Activated naive CD8-positive, alpha-beta T cell treated with anti-CD3 and anti-CD28 coated beads for 36 hours (primary cell): ENCODE measurements around the gene ERBB4. TPM values are rescaled to one million over a fixed set of nuclear protein-coding genes. Genes with fewer than 3 reads are reported as not detected.
"Not testable (repeated sequence)": the region's sequence is repeated elsewhere in the genome, so short reads cannot be mapped to it uniquely, and the experiment has no call there.

Experiments used
- DNase-seq: peaks from one replicate; pipeline ENCODE4 v3.0.0; 2021
- H3K27ac Mint-ChIP-seq: one replicate; pipeline ENCODE4 v1.8.0; 2022; ENCODE audit warnings: mild to moderate bottlenecking, moderate library complexity, mixed read lengths
- H3K27me3 Mint-ChIP-seq: one replicate; pipeline ENCODE4 v1.8.0; 2022; ENCODE audit warnings: mild to moderate bottlenecking, mixed read lengths
- H3K36me3 Mint-ChIP-seq: one replicate; pipeline ENCODE4 v1.8.0; 2021; ENCODE audit warnings: mild to moderate bottlenecking, mixed read lengths
- H3K4me1 Mint-ChIP-seq: one replicate; pipeline ENCODE4 v1.8.0; 2021; ENCODE audit warnings: mixed read lengths
- H3K4me3 Mint-ChIP-seq: one replicate; pipeline ENCODE4 v1.8.0; 2022; ENCODE audit warnings: mild to moderate bottlenecking, moderate library complexity, mixed read lengths
- H3K9me3 Mint-ChIP-seq: one replicate; pipeline ENCODE4 v1.8.0; 2022; ENCODE audit warnings: mixed read lengths
- total RNA-seq, 2 experiments: library from RNA; stranded (reverse); gene quantifications; one replicate each; pipeline ENCODE4 v1.2.3, GENCODE V29; 2021

ERBB4 gene
- total RNA-seq, 2 experiments from 2014 or later = not detected

DNA sequence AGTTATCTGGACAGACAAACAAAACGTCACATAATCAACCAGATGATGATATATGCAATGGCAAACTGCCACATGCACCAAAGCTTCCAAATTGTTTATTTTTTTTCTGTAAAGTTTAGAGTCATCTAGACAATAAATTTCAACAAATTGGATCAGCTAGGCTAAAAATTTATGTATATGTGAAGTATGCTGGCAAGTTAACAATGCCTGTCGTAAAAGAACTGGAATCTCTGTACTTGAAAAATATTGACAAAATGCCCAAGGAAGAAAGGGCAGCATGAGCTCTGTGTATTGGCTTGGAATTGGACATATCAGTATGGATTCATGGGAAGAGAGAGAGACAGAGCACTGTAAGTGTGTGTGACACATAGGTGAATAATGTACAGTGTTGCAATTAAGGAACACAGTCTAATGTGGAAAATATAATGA is 309.8 kb downstream of the ERBB4 start:
- H3K4me1 Mint-ChIP-seq = no peaks in the 10 kb centered on the region
- H3K27me3 Mint-ChIP-seq = no peaks in the 10 kb centered on the region
- DNase-seq = no peak
- no peak overlapping the region for H3K4me3 Mint-ChIP-seq
- no peaks in the 10 kb centered on the region for H3K36me3 Mint-ChIP-seq
- H3K27ac Mint-ChIP-seq = no peak overlapping the region
- H3K9me3 Mint-ChIP-seq = no peaks in the 10 kb centered on the region

GRCh38 chr2:212227755-212228154 is 310.8 kb downstream of the ERBB4 start:
- Mint-ChIP-seq H3K4me3 (no peak overlapping the region), H3K27ac (no peak overlapping the region), H3K9me3 (no peaks in the 10 kb centered on the region), H3K36me3 (no peaks in the 10 kb centered on the region), H3K27me3 (no peaks in the 10 kb centered on the region), H3K4me1 (no peaks in the 10 kb centered on the region)
- DNase-seq = no peak

DNA sequence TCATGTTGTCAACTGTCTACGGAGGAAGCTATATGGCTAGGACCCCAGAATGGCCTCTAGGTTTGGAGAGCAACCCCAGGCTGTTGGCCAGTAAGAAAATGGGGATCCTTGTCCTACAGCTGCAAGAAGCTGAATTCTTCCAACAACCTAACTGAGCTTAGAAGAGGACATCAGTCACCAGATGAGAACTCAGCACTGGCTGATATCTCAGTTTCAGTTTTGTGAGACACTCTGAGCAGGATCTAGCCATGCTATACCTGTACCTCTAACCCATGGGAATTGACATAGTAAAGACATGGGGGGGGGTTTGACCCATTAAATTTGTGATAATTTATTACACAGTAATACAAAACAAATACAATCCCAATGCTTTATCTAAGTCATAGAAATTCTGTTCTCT is 312.5 kb downstream of the ERBB4 start:
- H3K9me3 Mint-ChIP-seq = no peaks in the 10 kb centered on the region
- no peak for DNase-seq
- no peaks in the 10 kb centered on the region for H3K36me3 Mint-ChIP-seq
- H3K27me3 Mint-ChIP-seq = no peaks in the 10 kb centered on the region
- H3K4me1 Mint-ChIP-seq = no peaks in the 10 kb centered on the region
- H3K4me3 Mint-ChIP-seq = no peak overlapping the region
- H3K27ac Mint-ChIP-seq = no peak overlapping the region

- Mint-ChIP-seq H3K4me1 (no peaks in the 10 kb centered on the region), H3K4me3 (no peak overlapping the region)
These were observed 314.9 kb downstream of the ERBB4 start for GRCh38 chr2:212223696-212224095.

DNA sequence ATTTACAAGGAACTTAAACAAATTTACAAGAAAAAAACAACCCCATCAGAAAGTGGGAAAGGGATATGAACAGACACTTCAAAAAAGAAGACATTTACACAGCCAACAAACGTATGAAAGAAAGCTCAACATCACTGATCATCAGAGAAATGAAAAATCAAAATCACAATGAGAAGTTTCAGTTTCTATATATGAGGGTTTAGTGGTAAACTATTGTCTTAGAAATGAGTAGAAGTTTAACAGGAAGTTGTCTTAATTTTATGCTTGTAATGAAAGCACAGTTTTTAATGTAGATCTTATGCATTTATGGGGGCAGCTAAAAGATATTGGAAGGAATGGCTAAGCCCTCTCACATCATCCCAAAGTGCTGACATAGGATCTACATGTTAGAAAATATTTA is 325.4 kb downstream of the ERBB4 start:
- Mint-ChIP-seq H3K4me1 (no peaks in the 10 kb centered on the region), H3K4me3 (no peak overlapping the region)

More at GRCh38 chr2:212223696-212224095, 314.9 kb downstream of the ERBB4 start:
- no peaks in the 10 kb centered on the region for H3K36me3 Mint-ChIP-seq
- no peak for DNase-seq
- no peak overlapping the region for H3K27ac Mint-ChIP-seq
- no peaks in the 10 kb centered on the region for H3K27me3 Mint-ChIP-seq
- H3K9me3 Mint-ChIP-seq = no peaks in the 10 kb centered on the region

GRCh38 chr2:212208467-212208866 is 330.1 kb downstream of the ERBB4 start:
- no peak overlapping the region for H3K4me3 Mint-ChIP-seq
- H3K27ac Mint-ChIP-seq = no peak overlapping the region
- no peaks in the 10 kb centered on the region for H3K4me1 Mint-ChIP-seq
- no peak for DNase-seq
- no peaks in the 10 kb centered on the region for H3K27me3 Mint-ChIP-seq
- no peaks in the 10 kb centered on the region for H3K9me3 Mint-ChIP-seq
- H3K36me3 Mint-ChIP-seq = no peaks in the 10 kb centered on the region

More for the DNA sequence above, 325.4 kb downstream of the ERBB4 start:
- no peaks in the 10 kb centered on the region for H3K27me3 Mint-ChIP-seq
- no peak for DNase-seq
- H3K9me3 Mint-ChIP-seq = no peaks in the 10 kb centered on the region
- H3K27ac Mint-ChIP-seq = no peak overlapping the region
- no peaks in the 10 kb centered on the region for H3K36me3 Mint-ChIP-seq

- Mint-ChIP-seq H3K4me3 (no peak overlapping the region), H3K36me3 (no peaks in the 10 kb centered on the region), H3K4me1 (no peaks in the 10 kb centered on the region), H3K9me3 (no peaks in the 10 kb centered on the region), H3K27ac (no peak overlapping the region), H3K27me3 (no peaks in the 10 kb centered on the region)
- DNase-seq = no peak
These were observed 340.8 kb downstream of the ERBB4 start for GRCh38 chr2:212197776-212198175.

DNA sequence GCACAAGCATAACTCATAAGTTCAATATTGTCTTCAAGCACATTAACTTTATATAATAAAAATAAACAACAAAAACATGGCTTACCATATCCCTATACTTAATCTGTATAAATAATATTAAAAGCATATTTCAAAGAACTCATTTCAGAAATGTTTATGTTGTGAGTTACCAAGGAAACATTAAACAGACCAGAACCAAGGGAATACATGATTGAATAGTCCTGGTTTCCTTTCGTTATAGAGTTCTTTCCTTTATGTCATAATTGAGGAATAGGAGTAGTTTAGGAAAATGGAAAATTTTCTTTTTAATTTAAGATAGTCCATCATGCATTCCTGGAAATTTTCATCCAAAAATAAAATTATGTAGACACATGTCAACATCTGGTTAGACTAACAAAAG is 343.0 kb downstream of the ERBB4 start:
- H3K27me3 Mint-ChIP-seq = no peaks in the 10 kb centered on the region

GRCh38 chr2:212194396-212194795 is 344.2 kb downstream of the ERBB4 start:
- no peaks in the 10 kb centered on the region for H3K9me3 Mint-ChIP-seq
- no peaks in the 10 kb centered on the region for H3K27me3 Mint-ChIP-seq
- no peaks in the 10 kb centered on the region for H3K4me1 Mint-ChIP-seq
- no peak overlapping the region for H3K27ac Mint-ChIP-seq
- no peak overlapping the region for H3K4me3 Mint-ChIP-seq
- no peak for DNase-seq
- no peaks in the 10 kb centered on the region for H3K36me3 Mint-ChIP-seq

More for the DNA sequence above, 343.0 kb downstream of the ERBB4 start:
- Mint-ChIP-seq H3K9me3 (no peaks in the 10 kb centered on the region), H3K27ac (no peak overlapping the region), H3K4me1 (no peaks in the 10 kb centered on the region), H3K4me3 (no peak overlapping the region), H3K36me3 (no peaks in the 10 kb centered on the region)
- no peak for DNase-seq

GRCh38 chr2:212193803-212194202 is 344.8 kb downstream of the ERBB4 start:
- no peaks in the 10 kb centered on the region for H3K9me3 Mint-ChIP-seq
- no peak for DNase-seq
- no peak overlapping the region for H3K27ac Mint-ChIP-seq

GRCh38 chr2:212193056-212193455 is 345.5 kb downstream of the ERBB4 start:
- Mint-ChIP-seq H3K9me3 (no peaks in the 10 kb centered on the region), H3K4me1 (no peaks in the 10 kb centered on the region), H3K27ac (no peak overlapping the region), H3K36me3 (no peaks in the 10 kb centered on the region), H3K4me3 (no peak overlapping the region), H3K27me3 (no peaks in the 10 kb centered on the region)
- no peak for DNase-seq

More at GRCh38 chr2:212193803-212194202, 344.8 kb downstream of the ERBB4 start:
- no peaks in the 10 kb centered on the region for H3K4me1 Mint-ChIP-seq
- H3K27me3 Mint-ChIP-seq = no peaks in the 10 kb centered on the region
- H3K4me3 Mint-ChIP-seq = no peak overlapping the region
- no peaks in the 10 kb centered on the region for H3K36me3 Mint-ChIP-seq

DNA sequence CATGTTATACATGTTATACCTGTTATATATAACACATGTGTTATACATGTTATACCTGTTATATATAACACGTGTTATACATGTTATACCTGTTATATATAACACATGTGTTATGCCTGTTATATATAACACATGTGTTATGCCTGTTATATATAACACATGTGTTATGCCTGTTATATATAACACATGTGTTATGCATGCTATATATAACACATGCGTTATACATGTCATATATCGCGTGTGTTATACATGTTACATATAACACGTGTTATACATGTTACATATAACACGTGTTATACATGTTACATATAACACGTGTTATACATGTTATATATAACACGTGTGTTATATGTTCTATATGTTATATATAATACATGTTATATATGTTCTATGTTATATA is 347.2 kb downstream of the ERBB4 start:
- H3K36me3 Mint-ChIP-seq, H3K4me3 Mint-ChIP-seq, H3K4me1 Mint-ChIP-seq, H3K27ac Mint-ChIP-seq, H3K9me3 Mint-ChIP-seq, H3K27me3 Mint-ChIP-seq, DNase-seq: not testable (repeated sequence)

DNA sequence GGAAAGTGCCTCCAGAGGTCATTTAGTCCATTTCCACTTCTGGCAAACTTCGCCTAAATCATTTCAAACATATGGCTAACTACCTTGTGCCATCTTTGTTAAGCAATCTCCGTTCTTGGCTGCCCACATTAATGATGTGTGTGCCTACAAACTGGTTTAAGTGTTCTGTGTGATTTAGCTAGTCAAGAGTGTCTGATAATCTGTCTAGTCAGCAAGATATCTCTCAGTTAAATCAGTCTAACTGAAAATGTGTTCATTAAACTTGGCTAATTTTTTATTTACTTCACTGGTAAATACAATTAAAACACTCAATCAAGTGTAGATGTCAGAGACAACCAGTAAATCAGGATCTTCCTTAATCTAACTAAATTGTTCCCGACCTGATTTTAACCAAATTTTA is 352.4 kb downstream of the ERBB4 start:
- H3K4me3 Mint-ChIP-seq = no peak overlapping the region
- no peak for DNase-seq
- H3K4me1 Mint-ChIP-seq = no peaks in the 10 kb centered on the region
- H3K27me3 Mint-ChIP-seq = no peaks in the 10 kb centered on the region
- H3K9me3 Mint-ChIP-seq = no peaks in the 10 kb centered on the region
- no peak overlapping the region for H3K27ac Mint-ChIP-seq
- no peaks in the 10 kb centered on the region for H3K36me3 Mint-ChIP-seq

- Mint-ChIP-seq H3K9me3 (no peaks in the 10 kb centered on the region), H3K36me3 (no peaks in the 10 kb centered on the region), H3K4me3 (no peak overlapping the region), H3K27me3 (no peaks in the 10 kb centered on the region), H3K27ac (no peak overlapping the region), H3K4me1 (no peaks in the 10 kb centered on the region)
- no peak for DNase-seq
These were observed 357.0 kb downstream of the ERBB4 start for GRCh38 chr2:212181646-212182045.

DNA sequence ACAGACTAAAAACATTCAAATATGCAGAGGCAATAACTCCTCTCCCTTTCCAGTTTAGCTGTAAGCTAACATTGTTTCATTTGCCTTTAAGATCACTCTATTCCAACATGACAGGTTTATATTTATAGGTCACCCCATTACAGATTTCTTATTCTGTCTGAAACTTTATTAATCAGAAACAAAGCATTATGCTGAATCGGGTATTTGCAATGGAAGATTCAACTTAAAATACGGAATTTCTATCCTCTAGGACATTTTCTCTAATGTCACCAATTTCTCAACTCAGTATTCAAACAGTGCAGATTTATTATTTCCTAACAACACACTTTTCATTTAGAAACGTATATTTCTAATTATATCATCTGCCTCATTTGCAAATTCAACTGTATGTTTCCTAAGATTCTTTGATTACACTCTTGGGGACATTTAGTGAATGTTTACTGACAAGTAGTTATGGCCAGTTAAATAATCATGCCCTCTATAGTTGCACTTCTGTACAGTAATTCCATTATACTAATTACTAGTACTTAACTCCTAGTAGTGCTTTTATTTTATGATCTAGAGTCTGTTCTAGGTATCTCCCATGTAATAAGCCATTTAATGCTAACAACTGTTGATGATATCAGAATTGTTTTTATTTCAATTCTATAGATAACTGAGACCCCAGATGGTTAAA is 358.1 kb downstream of the ERBB4 start:
- H3K36me3 Mint-ChIP-seq = no peaks in the 10 kb centered on the region
- H3K4me1 Mint-ChIP-seq = no peaks in the 10 kb centered on the region
- no peaks in the 10 kb centered on the region for H3K9me3 Mint-ChIP-seq
- no peak overlapping the region for H3K27ac Mint-ChIP-seq
- no peaks in the 10 kb centered on the region for H3K27me3 Mint-ChIP-seq
- no peak for DNase-seq
- no peak overlapping the region for H3K4me3 Mint-ChIP-seq

DNA sequence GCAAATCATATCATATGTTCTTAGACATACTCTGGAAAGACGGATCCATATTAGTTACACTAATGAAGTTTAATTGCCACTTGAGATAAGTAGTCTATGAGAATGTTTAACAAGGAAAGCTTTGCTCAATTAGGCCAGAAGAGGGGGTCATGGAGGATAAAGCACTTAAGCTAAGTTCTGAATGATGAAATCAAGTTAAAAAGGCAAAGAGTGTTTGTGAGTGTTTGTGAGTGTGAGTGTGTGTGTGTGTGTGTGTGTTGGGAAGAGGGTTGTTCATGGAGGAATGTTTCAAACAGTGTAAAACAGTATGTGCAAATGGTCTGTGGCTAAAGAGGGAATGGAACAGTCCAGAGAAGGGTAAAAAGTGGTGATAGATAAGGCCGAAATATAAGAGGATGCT is 360.9 kb downstream of the ERBB4 start:
- Mint-ChIP-seq H3K4me3 (no peak overlapping the region), H3K36me3 (no peaks in the 10 kb centered on the region), H3K27me3 (no peaks in the 10 kb centered on the region), H3K4me1 (no peaks in the 10 kb centered on the region), H3K27ac (no peak overlapping the region), H3K9me3 (no peaks in the 10 kb centered on the region)
- no peak for DNase-seq
